ENCODE measurements around the gene CDK10.
"Not testable (repeated sequence)": the region's sequence is repeated elsewhere in the genome, so short reads cannot be mapped to it uniquely, and the experiment has no call there.

The CDK10 gene

DNA sequence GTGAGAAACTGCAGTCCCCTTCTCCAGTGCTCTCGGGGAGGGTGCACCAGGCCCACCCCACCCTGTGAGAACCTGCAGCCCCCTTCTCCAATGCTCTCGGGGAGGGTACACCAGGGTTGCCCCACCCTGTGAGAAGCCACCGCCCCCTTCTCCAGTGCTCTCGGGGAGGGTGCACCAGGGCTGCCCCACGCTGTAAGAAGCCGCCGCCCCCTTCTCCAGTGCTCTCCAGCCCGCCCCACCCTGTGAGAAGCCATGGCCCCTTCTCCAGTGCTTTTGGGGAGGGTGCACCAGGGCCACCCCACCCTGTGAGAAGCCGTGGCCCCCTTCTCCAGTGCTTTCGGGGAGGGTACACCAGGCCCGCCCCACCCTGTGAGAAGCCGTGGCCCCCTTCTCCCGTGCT lies 16.7 kb upstream of the CDK10 start:
- DNase-seq (ENCODE audit: low read depth, low spot score), result no peak
- ChIA-PET POLR2A (no interaction called here), CTCF (interaction anchor here (1.2 kb wide), 1 partner anchor 28 kb away, joined by 3 read pairs; no protein-coding TSS in a partner anchor)

DNA sequence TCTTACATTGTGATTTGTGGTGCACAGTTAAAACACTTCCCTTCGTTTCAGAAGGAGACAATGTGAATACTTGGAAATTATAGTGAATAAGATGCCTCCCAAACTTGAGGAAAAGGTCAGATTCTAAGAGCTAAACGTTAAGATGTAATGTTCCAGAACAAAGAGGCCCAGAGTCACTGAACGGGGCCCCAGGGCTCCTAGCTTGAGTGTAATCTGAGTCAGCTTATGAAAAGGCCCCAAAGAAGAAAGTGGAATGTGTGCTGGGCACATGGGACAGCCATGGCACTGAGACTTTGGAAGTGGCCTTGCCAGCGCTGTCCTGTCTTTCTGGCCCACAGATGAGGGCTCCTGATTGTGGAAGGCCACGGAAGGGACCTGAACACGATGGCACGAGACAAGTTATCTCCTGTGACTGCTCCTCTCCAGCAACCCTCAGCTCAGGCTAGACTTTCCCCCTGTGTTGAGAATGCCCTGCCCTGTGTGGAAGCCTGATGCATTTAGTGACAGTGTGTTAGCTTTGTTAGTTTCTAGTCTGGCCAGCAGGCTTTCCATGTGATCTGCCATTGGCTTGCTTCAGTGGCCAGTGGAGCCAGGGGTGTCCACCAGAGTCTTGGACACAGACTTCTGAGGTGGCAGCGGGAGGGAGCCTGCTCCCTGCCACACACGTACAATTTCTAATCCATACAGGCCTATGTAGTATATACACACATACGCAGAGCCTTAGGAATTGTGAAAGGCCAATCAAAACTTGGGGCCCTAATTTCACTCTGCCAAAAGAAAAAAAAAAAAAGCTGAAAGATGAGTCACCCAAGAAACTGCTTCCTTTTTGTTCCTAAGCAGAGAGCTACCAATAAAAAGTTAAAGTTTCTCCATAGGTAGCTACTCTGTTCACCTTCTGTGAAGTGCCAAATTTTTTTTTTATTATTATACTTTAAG lies 15.7 kb upstream of the CDK10 start:
- POLR2A ChIA-PET, result interaction anchor here (1.4 kb wide), 1 partner anchor 15 kb away, joined by 5 read pairs; the partner anchor contains the start of gene CDK10
- TF ChIP-seq CTCF (IDR thresholded peaks at IDR 0.05; ENCODE audit: insufficient read depth, low read length, missing control alignments), result no peak
- CTCF ChIA-PET, result interaction anchor here (0.9 to 1.2 kb wide), 2 partner anchors 29 kb away, joined by 3 to 6 read pairs; no protein-coding TSS in a partner anchor
- H3K4me3 ChIP-seq (ENCODE audit: low read depth, low read length), result no peak overlapping the region
- DNase-seq (ENCODE audit: low read depth, low spot score), result no peak

More for the DNA sequence above, 16.7 kb upstream of the CDK10 start:
- no peak for TF ChIP-seq CTCF (IDR thresholded peaks at IDR 0.05; ENCODE audit: insufficient read depth, low read length, missing control alignments)
- no peak overlapping the region for H3K4me3 ChIP-seq (ENCODE audit: low read depth, low read length)

DNA sequence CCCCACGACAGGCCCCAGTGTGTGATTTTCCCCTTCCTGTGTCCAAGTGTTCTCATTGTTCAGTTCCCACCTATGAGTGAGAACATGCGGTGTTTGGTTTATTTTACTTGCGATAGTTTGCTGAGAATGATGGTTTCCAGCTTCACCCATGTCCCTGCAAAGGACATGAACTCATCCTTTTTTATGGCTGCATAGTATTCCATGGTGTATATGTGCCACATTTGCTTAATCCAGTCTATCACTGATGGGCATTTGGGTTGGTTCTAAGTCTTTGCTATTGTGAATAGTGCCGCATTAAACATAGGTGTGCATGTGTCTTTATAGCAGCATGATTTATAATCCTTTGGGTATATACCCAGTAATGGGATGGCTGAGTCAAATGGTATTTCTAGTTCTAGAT lies 14.9 kb upstream of the CDK10 start:
- H3K4me3 ChIP-seq (ENCODE audit: low read depth, low read length); CTCF ChIA-PET; DNase-seq (ENCODE audit: low read depth, low spot score): not testable (repeated sequence)
- POLR2A ChIA-PET, result interaction anchor here (1.4 kb wide), 1 partner anchor 15 kb away, joined by 5 read pairs; the partner anchor contains the start of gene CDK10

DNA sequence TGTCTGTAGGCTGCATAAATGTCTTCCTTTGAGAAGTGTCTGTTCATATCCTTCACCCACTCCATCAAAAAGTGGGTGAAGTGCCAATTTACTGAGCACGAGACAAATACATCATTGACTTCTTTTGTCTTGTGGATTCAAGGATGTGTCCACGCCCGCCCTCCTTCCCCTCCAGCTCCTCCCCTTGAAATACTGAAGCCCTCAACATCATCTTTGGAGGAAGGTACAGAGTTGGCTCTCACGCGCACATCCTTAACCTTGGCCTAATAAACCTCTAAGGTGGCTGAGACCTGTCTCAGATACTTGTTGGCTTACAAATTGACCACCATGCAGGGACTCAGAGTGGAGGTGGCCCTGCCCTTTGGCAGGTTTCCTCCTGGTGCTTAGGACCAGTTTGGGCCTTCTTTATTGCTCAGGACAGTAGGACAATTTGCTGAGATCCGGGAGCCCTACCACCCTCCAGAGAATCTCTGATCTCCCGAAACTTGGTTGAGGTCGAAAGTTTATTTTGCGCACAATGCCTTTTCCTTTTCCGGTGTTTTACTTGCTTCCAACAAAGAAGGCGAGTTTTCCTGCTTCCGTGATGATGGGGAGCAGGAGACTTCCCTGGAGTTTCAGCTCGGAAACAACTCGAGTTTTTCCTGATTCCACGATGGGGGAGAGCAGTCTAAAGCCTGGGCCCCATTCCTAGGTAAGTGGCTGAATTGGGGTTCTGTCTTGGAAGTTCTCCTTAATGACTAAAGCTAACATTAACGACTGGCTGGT lies 14.1 kb upstream of the CDK10 start:
- no peak for TF ChIP-seq CTCF (IDR thresholded peaks at IDR 0.05; ENCODE audit: insufficient read depth, low read length, missing control alignments)
- DNase-seq (ENCODE audit: low read depth, low spot score), result no peak
- CTCF ChIA-PET, result interaction anchor here (1.0 kb wide), 1 partner anchor 13 kb away, joined by 3 read pairs; no protein-coding TSS in a partner anchor
- no peak overlapping the region for H3K4me3 ChIP-seq (ENCODE audit: low read depth, low read length)
- POLR2A ChIA-PET, result no interaction called here

DNA sequence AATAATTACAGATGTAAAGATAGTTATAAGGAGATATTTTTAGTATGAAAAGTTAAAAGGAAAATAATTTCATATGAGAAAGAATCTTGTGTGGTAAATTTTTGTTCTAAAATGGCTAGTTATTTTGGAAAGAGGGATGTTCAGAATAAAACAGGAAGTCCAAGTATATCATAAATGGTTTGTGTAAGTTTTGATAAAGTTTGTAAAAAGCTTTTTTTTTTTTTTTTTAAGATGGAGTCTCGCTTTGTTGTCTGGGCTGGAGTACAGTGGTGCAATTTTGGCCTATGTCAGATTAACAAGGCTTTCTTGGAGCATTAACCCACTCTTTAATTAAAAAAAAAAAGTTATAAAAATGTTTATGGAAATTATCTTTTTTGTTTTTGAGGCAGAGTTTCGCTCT lies 8.2 kb upstream of the CDK10 start:
- no peak overlapping the region for H3K4me3 ChIP-seq (ENCODE audit: low read depth, low read length)
- ChIA-PET POLR2A (no interaction called here), CTCF (no interaction called here)
- TF ChIP-seq CTCF (IDR thresholded peaks at IDR 0.05; ENCODE audit: insufficient read depth, low read length, missing control alignments), result no peak
- no peak for DNase-seq (ENCODE audit: low read depth, low spot score)

DNA sequence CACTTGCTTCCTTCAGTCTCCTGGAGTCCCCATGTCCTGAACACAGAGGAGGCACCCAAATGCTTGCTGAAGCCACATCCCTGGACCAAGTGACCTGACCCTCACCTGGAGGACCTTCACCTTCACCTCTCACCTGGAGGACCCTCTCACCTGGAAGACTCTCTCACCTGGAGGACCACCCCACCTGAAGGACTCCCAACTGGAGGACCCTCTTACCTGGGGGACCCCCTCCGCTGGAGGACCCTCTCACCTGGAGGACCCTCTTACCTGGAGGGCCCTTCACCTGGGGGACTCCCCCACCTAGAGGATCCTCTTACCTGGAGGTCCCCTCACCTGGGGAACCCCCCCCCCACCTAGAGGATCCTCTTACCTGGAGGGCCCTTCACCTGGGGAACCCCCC lies 573 bp upstream of the CDK10 start:
- no peak for DNase-seq (ENCODE audit: low read depth, low spot score)
- H3K4me3 ChIP-seq (ENCODE audit: low read depth, low read length), result no peak overlapping the region
- ChIA-PET POLR2A (interaction anchor here (0.5 to 1.6 kb wide), 8 partner anchors 9 to 184 kb away, joined by 3 to 8 read pairs (median 4); no protein-coding TSS in a partner anchor), CTCF (interaction anchor here (0.7 to 2.7 kb wide), 7 partner anchors 9 to 176 kb away, joined by 3 to 12 read pairs (median 4); no protein-coding TSS in a partner anchor)
- no peak for TF ChIP-seq CTCF (IDR thresholded peaks at IDR 0.05; ENCODE audit: insufficient read depth, low read length, missing control alignments)
